ENCODE results near the gene PLEK.
"Not testable (repeated sequence)": the region's sequence is repeated elsewhere in the genome, so short reads cannot be mapped to it uniquely, and the experiment has no call there.

PLEK gene, protein sequence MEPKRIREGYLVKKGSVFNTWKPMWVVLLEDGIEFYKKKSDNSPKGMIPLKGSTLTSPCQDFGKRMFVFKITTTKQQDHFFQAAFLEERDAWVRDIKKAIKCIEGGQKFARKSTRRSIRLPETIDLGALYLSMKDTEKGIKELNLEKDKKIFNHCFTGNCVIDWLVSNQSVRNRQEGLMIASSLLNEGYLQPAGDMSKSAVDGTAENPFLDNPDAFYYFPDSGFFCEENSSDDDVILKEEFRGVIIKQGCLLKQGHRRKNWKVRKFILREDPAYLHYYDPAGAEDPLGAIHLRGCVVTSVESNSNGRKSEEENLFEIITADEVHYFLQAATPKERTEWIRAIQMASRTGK

DNA sequence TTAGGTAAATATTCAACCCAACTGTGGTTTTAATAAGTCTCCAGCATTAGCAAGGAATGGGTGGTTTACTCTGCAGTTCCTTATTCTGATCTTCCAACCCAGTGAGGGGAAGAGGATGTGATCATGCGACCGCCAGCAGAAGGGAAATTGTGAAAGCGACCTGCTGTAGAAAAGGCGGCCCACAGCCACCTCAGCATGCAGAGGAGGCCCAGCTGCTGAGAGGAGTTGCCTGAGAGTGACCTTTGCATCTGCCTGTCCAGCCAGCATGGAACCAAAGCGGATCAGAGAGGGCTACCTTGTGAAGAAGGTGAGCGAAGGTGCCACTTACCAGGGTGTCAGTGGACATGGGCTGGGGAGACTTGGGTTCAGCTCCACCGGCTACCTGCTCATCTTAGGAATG is at the start of gene PLEK:
Gene PLEK (plus strand): TSS at position 196 of the 400 bp plus-strand sequence. CDS start 70 bp downstream, at position 266.
- no peak for FAIRE-seq

DNA sequence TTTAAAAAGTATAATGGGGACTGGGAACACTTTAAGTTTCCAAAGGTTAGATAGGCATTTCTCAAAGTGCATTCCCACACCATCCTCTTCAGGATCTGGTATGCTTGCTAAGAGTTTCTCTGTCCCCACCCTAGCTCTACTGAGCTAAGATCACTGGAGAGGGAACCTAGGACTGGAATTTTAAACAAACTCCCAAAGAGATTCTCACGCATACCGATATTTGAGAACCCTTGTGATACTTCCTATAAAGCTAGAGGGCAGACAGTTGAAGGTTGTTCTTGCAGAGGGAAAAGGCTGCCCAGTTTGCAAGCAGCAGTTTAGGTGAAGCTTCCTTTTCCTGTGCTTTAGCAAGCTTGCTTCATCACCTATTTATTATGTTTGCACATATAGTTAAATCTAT is 49.0 kb upstream of the PLEK start:
- FAIRE-seq: no peak

DNA sequence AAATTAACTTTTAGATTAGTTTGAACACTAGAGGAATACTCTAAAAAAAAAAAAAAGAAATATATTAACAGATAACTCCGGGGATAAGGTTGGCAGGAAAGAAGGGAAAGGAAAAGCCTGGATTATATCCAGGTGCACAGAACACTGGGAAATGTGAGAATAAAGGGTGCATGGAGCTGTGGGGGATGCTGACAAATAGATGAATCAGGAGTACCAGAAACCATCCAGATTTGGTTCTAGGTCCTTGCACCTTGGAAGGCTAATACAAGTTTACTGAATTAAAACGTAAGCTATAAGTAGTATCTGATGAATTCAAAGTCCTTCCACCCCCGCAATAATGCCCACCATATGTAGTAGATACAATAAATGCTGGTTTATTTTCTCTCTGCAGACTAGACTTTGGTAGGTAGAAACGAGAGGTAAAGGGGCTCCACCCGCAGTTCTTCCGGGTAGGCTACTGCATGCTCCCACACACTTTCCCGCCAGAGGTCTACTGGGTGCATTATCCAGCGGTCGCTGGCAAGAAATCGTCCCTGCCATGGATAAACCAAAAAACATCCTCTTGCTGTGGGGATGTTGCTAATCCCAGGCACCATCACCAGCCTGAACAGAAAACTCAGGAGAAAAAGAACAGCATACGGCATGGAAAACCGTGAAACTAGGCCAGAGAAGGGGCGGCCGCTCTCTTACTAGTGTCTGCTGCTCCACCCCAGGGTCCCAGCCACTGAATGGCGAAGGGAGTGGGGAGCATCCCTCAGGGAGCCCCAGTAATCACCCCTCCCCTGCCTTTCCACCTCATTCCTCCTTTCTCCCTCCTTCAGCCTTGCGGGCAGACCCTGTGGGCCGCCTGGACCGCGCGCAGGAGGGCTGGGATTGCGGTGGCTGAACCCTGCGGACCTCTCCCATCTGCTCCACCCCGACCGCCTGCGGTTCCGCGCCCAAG is 46.8 kb upstream of the PLEK start:
- no peak for FAIRE-seq

DNA sequence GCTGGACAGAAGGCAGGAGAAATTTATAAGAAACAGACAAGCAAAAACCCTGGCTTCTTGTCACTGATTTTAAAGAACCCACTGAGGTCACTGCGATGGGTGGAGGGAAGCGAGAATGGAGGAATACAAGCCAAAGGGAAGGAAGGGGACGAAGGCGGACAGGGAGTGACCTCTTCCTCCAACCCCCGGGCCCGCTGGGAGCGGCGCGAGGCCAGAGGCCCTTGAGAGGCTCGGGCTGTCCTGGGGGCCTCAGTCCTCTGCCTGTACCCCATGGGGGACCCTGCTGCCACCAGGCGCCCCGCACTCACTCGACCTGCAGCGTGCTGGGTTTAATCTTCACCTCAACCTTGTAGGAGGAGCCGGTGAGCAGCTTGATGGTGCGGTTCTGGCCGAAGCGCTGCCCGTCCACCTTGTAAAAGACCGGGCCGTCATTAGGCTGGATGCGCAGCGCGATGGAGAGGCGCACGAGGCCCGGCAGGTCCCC is 46.1 kb upstream of the PLEK start:
- no peak for FAIRE-seq

DNA sequence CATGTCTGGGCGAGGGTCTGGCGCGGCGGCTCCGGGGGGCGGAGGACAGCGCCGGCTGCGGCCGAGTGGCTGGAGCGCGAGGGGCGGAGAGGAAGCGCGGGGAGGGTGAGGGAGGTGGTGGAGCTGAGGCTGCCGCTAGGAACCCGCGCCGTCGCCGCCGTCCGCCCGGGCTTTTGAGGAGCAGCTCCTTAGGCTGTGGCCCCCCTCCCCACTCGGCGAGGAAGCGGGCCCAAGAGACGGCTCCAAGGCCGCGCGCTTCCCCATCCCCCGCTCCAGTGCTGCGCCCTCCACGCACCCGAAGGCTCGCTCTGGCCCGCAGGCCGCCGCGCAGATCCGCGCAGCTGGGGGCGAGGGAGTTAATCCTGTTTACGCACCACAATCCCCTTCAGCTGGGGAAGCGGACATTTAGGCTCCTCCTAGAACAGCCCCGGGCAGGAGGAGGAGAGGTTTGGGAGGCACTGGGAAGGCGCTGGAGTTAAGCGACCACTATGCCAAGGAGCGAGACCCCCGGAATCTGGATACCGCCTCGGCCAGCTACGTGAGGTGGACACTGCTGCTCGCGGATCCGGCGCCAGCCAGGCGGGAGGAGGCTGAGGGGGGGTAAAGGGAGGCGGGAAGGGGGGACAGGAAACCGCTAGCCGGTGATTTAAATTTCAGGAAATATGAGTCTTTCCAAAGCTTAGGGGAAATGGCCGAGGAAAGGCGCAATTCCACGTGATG is 45.5 kb upstream of the PLEK start, which contains the start of gene CNRIP1:
Gene CNRIP1 (minus strand): TSS at position 552 of the 720 bp plus-strand sequence. CDS start 549 bp downstream, at position 3.
- no peak for FAIRE-seq

DNA sequence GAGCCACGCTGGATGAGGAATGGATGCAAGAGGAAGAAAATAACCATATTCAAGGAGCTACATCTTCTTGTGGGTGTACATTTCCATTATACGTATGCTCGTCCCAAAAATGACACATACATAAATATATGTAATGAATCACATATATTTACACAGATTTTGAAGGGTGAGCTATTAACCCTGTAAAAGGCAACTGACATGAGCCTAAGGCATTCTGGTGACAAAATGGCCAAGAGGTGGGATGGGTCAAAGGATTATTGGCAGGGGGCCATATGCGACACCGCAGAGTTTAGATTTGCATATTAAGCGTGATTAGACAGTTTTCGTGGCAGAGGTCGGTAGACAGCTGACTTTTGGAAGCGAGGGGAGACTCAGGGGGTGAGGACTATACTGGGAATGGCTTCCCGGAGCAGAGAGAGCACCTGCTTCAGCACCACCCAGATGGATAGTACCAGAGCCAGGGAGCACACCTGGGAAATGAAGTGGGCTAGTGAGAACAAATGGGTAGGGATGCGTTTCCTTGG is 44.9 kb upstream of the PLEK start:
- no peak for FAIRE-seq

DNA sequence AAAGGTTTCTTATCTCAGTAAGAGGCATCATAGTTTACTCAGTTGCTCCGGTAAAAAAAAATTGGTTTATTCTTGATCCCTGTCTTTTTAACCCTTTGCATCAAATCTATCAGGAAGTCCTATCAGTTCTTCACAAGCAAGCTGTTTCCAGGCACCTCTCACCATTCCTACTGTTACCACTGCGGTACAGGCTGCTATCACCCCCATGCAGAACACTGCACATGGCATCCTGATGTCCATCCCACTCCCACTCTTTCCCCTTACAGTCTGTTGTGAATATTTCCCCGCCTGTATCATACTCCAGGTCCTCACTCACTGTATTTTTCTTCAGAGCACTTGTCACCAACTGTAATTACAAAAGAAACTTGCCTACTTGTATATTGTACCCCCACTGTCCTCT is 40.0 kb upstream of the PLEK start:
- FAIRE-seq: no peak

DNA sequence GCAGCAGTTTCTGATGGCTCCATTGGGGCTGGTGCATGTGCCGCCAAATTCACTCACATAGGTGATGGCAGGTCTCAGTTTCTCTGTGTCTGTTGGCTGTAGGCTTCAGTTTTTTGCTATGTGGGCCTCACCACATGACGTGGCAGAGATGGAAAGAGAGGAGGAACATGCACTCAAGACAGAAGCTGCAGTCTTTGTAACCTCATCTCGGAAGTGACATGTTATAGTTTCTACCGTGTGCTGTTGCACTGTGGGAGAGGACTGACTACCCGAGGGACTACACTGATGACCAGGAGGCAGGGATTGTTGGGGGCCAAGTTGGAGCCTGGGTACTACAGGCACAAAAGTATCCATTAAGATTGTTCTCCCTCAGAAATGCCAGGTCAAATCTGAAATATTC is 36.2 kb upstream of the PLEK start:
- FAIRE-seq: no peak

DNA sequence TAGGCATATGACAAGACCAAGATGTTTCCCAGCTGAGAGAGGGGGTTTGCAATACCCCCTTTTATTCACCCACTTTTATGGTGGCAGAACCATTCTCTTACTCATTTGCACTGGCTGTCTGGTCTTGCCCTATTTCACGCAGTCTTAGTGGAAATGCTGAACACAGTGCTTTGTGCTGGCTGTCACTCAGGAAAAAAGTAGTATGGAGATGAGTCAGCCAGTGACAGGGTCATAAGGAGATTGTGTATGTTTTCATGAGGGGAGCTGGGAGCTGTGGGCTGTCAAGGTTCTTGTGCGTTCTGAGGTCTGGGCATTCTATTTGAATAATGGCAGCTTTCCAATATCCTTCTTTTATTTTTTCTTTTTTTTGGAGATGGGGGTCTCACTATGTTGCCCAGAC is 34.4 kb upstream of the PLEK start:
- no peak for FAIRE-seq

DNA sequence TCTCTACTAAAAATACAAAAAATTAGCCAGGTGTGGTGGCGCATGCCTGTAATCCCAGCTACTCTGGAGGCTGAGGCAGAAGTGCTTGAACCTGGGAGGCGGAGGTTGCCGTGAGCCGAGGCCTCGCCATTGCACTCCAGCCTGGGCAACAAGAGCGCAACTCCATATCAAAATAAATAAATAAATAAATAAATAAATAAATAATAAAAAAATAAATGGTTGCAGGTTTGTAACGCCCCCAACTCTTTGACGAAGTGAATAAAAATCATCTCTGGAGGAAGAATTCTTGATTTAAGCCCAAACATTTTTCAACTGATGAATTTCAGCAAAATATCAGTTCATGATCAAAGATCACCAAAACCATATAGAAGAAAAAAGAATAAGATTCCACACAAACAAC is 32.1 kb upstream of the PLEK start:
- no peak for FAIRE-seq

DNA sequence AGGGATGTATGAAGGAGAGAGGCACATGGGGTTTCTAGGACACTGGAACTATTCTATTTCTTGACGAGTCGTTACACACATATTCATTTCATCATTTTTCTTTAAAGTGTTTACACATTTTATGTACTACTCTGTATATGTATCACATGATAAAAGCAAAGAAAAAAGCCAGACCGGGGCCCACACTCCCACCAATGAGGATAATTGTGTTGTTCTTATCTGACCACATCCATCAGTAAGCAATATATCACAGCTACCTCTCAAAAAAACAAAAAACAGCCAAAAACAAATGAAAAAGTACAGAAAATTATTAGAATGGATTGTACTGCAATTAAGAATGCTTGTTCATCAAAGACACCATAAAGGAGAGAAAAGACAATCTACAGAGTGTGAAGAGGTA is 31.2 kb upstream of the PLEK start:
- no peak for FAIRE-seq

DNA sequence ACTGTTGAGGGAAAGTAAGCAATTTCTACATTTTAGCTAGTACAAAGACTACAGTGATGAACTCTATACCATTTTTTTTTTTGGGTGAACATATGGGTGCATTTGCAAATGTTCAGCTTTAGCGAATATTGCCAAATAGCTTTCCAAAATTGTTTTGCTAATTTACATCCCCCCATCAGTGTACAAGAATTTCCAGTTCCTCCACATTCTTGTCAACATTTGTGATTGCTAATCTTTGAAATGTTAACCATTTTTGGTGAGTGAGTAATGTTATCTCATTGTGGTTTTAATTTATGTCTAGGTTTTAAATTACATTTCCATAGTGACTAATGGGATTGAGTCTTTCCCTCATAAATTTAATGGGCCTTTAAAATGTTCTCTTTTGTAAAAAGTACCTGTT is 28.9 kb upstream of the PLEK start:
- FAIRE-seq: no peak

DNA sequence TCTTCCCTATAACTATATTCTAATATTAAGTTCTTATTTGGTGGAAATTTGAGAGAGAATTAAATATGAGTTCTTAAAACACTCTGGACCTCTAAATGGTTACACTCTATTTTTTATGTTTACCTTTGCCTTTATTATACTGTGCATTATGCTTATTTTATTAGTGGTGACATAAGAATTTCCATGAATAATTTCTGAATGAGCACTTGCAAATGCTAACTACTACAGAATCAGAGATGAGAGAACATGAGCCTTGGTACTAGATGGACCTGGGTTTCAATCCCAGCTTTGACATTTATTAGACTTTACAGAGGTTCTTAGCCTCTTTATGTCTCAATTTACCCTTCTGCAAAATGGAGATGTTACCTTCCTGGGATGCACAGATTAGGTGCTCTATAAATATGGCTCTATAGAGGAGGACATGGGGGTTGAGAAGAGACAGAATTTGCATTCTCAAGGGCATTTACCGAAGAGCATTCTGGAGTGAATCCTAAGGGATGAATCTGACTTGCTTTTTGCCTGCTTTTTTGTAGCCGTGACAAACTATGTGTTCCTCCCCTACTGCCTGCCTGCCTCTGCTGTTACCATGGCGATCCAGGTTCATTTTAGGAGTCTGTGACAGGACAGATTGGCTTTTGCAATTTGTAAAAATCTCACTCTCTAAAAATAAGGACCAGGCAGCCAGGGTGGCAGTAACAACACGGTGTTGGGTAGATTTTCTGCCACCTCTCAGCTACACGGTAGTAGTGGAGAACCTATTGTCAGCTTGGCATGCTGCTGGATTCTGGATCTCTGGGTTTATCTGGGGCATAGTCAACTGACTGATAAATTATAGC is 24.6 kb upstream of the PLEK start:
- FAIRE-seq: no peak

DNA sequence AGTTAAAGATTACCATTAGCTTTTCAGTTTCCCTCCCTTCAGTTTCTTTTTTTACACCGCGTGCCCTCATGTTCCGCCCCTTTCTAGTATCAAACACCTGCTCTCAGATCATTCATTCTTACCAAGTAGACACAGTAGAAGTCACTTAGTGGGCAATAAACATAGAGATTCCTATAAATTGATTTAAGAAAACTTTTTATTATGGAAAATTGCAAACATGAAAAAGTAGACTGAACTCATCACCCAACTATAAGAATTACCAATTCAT is 24.1 kb upstream of the PLEK start:
- no peak for FAIRE-seq

DNA sequence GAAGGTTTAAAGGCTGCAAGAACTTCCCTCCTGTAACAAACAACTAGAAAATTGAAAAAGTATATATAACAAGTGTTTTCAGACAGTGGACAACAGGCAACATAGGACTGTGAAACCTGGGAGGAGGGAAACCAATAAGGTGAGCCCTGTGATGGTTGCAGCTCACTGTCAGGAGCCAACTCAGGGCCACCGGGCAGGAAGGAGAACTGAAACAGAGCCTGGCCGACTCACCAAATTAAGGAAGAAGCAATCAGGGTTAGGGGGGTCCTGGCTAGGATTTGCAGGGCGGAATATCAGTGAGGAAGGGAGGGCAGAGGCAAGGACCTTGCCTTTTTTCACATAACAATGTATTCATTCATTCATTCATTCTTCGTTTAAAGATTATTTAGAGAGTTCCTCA is 23.5 kb upstream of the PLEK start:
- no peak for FAIRE-seq

DNA sequence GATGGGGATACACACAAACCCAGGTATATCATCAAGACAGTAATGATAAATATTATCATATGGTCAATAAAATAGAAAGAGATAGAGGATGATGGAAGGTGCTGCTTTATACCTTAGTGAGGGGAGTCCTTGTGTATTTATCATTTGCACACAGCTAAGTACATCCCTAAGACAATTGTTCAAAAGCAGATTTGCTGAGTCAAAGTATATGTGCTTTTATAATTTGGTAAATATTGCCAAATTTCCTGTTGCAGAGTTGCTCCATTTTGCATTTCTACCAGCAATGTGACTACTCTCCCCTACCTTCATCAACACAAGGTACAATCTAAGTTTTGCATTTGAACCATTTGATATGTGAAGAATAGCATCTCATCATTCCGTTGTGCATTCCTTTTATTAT is 22.6 kb upstream of the PLEK start:
- FAIRE-seq: no peak

DNA sequence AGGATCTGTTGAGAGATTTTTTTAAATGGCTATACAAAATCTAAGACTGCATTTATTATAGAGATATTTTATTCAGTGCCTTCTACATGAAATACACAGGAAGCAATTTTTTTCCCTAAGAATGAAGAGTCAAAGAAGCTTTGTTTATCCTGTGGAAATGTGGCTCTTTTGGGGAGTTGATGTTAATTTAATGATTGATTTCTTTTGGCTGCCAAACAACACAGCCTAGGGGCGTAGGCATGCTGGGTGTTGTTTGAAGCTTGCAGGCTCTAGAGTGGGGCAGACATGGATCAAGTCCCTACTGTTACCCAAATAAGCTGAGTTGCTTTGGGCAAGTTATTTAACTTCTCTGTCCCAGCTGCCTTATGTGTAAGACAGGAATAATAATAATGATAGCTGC is 21.1 kb upstream of the PLEK start:
- no peak for FAIRE-seq

DNA sequence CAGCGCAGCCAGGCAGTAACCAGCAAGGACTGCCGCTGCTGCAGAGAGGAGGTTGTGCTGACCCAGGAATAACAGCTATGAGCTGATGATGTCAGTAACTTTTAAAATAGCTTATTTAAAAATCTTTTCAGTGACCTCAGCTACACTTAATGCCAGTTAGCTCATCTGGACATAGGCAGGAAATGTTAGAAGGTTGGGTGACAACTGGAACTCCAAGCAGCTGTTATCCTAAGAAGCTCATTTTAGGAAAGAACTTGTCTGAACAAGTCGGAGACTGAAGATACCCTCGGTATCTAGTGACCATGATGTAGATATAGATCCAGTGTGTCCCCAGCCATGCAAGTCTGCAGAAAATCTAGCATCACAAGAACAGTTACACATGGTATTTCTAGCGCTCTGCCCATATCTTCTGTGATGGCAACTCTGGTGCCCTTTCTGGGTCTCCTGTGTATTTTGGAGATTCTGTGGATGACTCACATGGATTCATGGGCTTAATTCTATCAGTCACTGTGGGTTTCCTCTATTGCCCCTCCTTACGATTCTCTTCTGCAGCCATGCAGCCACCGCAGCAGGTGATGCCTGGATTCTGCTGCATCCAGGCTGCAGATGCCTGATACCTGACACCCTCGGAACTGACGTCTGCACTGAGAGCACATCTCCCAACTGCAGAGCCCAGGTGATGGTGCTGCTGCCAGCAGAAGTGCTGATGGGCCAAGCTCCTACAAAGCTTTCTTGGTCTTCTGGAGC is 19.8 kb upstream of the PLEK start:
- FAIRE-seq: no peak

DNA sequence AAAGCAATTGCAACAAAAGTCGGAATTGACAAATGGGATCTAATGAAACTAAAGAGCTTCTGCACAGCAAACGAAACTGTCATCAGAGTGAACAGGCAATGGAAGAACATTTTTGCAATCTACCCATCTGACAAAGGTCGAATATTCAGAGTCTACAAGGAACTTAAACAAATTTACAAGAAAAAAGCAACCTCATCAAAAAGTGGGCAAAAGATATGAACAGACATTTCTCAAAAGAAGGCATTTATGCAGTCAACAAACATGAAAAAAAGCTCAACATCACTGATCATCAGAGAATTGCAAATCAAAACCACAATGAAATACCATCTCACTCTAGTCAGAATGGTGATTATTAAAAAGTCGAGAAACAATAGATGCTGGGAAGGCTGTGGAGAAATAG is 16.0 kb upstream of the PLEK start:
- FAIRE-seq: not testable (repeated sequence)

DNA sequence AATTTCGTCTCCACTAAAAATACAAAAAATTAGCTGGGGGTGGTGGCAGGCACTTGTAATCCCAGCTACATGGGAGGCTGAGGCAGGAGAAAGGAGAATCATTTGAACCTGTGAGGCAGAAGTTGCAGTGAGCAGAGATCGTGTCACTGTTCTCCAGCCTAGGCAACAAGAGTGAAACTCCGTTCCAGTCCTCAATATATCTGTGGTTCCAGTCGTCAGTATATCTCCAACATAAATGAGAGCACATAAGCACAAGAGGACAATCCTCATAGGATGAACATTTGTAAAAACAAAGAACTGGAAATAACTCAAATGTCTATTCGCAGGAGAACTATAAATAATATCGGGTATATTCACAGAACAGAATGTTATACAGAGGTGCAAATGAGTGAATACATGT is 13.1 kb upstream of the PLEK start:
- no peak for FAIRE-seq

DNA sequence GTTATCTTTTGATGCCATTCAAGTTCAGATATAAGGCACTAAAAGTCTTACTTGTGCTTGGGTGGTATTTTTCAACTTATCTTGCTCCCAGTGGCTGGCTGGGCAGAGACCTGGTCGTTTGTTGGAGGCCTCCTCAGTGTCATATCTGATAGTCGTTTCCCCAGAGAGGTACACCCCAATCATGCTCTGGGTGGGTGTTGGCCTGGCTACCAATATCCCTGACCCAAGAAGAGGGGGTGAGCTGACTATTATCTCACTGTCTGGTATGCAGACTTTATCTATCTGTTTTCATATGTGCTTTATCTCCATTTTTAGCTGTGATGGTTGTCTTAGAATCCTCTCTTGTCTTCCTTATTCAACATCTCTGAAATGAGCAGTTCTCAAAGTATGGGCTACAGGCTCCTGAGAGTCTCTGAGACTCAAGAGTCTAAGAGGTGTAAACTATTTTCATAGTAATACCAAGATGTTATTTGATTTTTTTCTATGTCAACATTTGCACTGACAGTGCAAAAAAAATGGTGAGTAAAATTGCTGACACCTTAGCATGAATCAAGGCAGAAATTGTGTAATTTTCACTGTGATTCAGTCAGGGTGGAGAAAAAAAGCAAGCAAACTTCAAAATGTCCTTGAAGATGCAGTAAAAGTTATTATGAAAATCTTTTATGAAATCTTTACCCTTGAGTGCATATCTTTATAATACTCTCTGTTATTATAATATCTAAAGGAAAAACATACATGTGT is 12.3 kb upstream of the PLEK start:
- no peak for FAIRE-seq
